ENCODE measurements around the gene CRYBG3. TPM values are rescaled to one million over a fixed set of nuclear protein-coding genes. Genes with fewer than 3 reads are reported as not detected.

CRYBG3 gene
- total and polyA plus RNA-seq, 2 of the 13 experiments (the other 11 are each of a cell fraction or from before 2014, with no cell fraction given) = 3.8 to 15.9 TPM

GRCh38 chr3:97896129-97896528 lies 74.3 kb downstream of the CRYBG3 start:
- in situ Hi-C loops (cut with HindIII; ENCODE audit: extremely low pct_ligation_motif_present, low pct_unique_long_range_greater_than_20kb) = no loop called here
- Histone ChIP-seq H3K36me3 (replicated peaks in 1 of 2; ENCODE audit: control insufficient read depth in 1 of 2, insufficient read depth in 2 of 2, low read length in 2 of 2) (peaks cover 0 to 9% of the 10 kb centered on the region in 2 experiments; a peak in 4 of 5 replicates), H3K4me1 (ENCODE audit: insufficient read depth, low read length) (peaks cover under 1% of the 10 kb centered on the region), H3K4me3 (replicated peaks in 1 of 3; ENCODE audit: insufficient read depth in 1 of 3, low read depth in 2 of 3, low read length in 3 of 3) (no peak overlapping the region), H3K9me3 (ENCODE audit: low read length) (no peaks in the 10 kb centered on the region), H4K20me1 (ENCODE audit: insufficient read depth, low read length) (no peaks in the 10 kb centered on the region), H3K27ac (ENCODE audit: extremely low read length, insufficient read depth, low read length) (no peak overlapping the region), H2AFZ (ENCODE audit: low read length) (no peak overlapping the region), H3K9ac (ENCODE audit: insufficient read depth, low read depth, low read length) (no peak overlapping the region), H3K4me2 (ENCODE audit: low read depth, low read length) (no peak overlapping the region), H3K27me3 (ENCODE audit: control insufficient read depth in 1 of 2, insufficient read depth in 2 of 2, low read length in 2 of 2) (no peaks in the 10 kb centered on the region), H3K79me2 (ENCODE audit: insufficient read depth, low read length) (no peaks in the 10 kb centered on the region)
- 97% methylated on average over 1 of the region's 1 CpG for whole genome bisulfite sequencing (ENCODE audit: low lambda C conversion rate)
- ATAC-seq (no peak), DNase-seq (ENCODE audit: low spot score) (no peak), FAIRE-seq (no peak)
- no peak for TF ChIP-seq ZNF609 (CRISPR knock-in tag; IDR thresholded peaks at IDR 0.05; ENCODE audit: borderline replicate concordance)
- no peak for TF ChIP-seq NFE2 (CRISPR knock-in tag; IDR thresholded peaks at IDR 0.05)
- no peak for TF ChIP-seq TARDBP (CRISPR knock-in tag; IDR thresholded peaks at IDR 0.05)
- no peak for TF ChIP-seq NKX3-1 (CRISPR knock-in tag; IDR thresholded peaks at IDR 0.05)
- TF ChIP-seq ZNF816 (CRISPR knock-in tag; IDR thresholded peaks at IDR 0.05; ENCODE audit: borderline replicate concordance) = no peak
- no peak for TF ChIP-seq NONO (IDR thresholded peaks at IDR 0.05)
- no peak for TF ChIP-seq NONO (CRISPR knock-in tag; conservative IDR thresholded peaks at IDR 0.05)
- no peak for TF ChIP-seq MATR3 (CRISPR knock-in tag; IDR thresholded peaks at IDR 0.05)
- no peak for TF ChIP-seq ZNF33A (CRISPR knock-in tag; IDR thresholded peaks at IDR 0.05; ENCODE audit: borderline replicate concordance)
- intact Hi-C loops (cut with micrococcal nuclease; ENCODE audit: unreplicated experiment) = no loop called here
- ChIA-PET POLR2A (no interaction called here), CTCF (ENCODE audit: low intra/inter-chr PET ratio, low total read pairs) (no interaction called here)
- no TSS peak for BruUV-seq (replicated peaks)
